T-helper 2 cell (primary cell): ENCODE results near the gene IGFL2.
"Not testable (repeated sequence)": the region's sequence is repeated elsewhere in the genome, so short reads cannot be mapped to it uniquely, and the experiment has no call there.

Experiments
- DNase-seq, 5 experiments: peaks; one replicate each; pipeline versions ENCODE4 v3.0.0 to v3.0.0-alpha.2; 2012 to 2022
- total RNA-seq, 2 donors: gene quantifications; one replicate each; lab custom pipeline; 2026; lab: John Stamatoyannopoulos, UW

The IGFL2 gene
- total RNA-seq: 0 to 0.07 reads per million in 2 donors

DNA sequence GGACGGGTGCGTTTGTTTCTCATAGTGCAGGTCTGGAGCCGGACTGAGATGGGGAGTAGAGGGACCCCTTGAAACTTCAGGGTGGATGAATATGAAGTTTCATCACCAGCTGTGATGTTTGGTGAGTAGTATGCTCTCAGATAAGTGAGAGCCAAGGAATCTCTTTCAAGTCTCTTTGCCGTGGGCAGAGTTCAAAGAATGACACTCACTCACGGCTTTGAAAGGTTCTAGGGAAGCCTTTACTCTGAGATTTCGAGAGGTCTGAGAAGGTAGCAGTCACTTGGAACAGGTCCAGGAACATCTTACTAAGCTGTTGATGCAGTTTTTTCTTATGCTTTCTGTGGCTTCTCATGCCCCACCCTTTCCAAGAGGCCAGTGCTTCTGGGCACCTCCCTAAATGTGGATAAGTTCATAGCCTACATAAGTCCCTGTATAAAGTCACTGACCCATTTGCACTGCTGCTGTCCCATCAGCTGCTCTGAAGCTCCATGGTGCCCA, at the start of gene IGFL2:
IGFL2 (plus strand) TSS at position 448 of the 498 bp plus-strand sequence; CDS start at position 489, 41 bp downstream.
- no peak for DNase-seq

DNA sequence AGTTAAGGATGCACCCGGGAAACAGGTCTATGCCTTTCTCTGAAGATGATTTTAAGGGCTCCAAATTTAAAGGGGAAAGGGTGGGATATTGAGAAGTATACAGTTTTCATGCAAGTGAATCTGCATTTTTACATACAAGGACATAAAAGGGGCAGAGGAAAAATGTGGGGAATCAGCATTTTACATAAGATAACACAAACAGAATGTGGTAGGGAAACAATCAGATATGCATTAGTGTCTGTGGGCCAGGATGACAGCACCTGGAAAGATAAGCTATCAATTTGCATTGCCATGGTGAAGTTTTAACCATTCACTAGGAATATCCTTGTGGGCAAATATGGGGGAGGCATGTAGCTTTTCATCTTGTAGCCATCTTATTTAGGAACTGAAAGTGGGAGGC, 47.7 kb upstream of the IGFL2 start:
- no peak for DNase-seq

DNA sequence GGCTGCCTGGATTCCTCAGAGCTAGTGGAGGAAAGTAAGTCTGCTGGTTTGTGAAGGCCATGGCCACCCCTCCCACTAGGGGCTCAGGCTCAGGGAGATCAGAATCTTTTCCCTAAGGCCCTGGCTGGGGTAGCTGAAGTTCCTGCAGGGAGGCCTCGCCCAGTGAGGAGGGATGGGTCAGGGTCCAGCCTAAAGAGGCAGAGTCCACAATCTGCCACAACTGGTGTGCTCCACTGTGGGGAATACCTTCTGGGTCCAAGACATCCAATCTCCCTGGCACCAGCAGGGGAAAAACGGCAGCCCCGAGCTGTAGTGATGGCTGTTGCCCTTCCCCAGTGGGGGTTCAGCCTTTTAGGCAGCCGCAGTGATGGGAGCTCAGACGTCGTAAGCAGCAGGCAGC, 46.7 kb upstream of the IGFL2 start:
- no peak for DNase-seq

DNA sequence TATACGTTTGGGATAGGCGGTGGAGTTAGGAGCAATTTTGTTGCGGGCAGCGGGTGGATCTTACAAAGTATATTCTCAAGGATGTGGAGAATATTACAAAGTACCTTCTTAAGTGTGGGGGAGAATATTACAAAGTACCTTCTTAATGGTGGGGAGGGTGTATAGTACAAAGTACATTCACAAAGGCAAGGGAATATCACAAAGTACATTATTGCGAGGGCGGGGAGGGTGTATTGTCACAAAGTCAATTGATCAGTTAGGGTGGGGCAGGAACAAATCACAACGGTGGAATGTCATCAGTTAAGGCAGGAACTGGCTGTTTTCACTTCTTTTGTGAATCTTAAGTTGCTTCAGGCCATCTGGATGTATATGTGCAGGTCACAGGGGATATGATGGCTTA, 45.7 kb upstream of the IGFL2 start:
- not testable (repeated sequence) for DNase-seq

DNA sequence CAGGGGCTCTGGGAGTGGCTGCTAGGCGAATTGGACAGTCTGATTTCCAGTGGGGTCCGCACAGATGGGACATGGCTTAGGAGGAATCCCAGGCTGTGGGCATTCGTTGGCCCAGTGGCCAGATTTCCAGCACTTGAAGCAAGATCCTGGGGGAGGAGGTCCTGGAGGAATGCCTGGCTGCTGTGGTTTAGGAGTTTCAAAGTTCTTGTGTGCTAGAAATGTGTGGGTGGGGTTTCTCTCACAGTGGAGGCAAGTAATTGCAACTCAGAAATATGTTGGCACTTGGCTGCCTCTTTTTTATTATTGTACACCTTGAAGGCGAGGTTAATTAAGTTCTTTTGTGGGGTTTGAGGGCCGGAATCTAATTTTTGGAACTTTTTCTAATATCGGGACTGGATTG, 40.7 kb upstream of the IGFL2 start:
- no peak for DNase-seq

DNA sequence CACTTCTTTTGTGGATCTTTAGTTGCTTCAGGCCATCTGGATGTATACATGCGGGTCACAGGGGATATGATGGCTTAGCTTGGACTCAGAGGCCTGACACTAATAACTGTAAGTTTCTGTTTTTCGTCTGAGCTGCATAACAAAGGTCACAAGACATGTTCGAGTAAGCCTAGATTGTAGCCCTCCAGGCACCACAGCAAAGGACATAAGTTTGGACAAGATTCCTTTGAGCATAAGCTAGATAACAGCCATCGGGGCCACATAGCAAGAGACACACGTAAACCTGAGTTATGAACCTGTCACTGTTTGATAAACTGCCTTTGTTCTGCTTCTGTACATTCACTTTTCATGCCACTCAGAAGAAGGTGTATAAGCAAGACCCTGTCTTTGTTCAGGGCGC, 38.2 kb upstream of the IGFL2 start:
- no peak for DNase-seq

DNA sequence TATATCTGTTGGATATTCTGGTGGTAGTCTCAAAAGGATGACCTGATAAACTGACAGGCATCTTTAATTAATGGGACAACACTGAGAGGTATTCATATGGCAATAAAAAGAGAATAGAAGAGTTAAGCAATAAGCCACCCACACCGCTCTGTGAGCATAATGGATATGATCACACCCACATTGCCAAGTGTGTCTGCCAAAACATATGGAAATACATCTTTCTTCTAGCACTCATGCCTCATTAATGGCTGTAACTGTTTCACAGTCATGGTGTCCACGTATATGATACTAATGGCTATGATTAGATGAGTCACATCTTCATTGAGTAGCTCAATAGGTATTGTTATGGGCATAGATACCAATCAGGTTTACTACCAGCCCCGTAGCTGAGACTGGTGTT, 36.7 kb upstream of the IGFL2 start:
- DNase-seq: no peak

DNA sequence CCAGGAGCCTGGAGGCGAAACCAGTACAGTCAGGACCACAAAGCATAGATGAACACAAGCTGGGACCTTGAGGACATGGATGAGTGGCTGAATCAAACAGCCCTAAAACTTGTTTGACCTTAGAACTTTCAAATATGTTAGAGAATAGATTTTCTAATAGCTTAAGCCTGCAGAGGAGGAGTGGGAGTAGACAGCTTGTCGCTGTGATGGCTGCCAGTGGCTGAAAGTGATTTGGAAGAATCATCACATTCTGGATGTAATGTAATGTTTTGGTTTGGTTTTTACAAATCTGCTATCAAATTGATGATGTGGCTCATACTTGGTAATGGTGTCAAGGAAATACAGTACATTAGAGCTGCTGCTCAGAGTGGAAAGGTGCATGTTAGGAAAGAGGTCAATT, 35.5 kb upstream of the IGFL2 start:
- DNase-seq: no peak

DNA sequence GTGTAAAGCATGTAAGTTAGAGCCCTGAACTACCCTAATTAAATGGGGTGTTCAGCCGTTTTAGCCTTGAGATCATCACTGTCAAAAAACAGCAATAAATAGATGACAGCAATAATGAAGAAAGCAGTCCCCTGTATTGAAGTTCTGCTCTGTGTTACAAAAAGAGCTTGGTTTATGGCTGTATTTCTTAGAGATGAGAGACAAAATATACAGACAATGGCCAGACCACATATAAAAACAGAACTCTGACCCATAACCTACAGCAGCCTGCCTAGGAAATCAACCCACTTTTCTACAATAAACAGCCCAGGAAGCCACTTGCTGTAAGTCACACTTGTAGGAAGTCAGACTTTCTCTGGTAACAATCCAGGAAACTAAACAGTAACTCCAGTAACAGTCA, 34.3 kb upstream of the IGFL2 start:
- no peak for DNase-seq

DNA sequence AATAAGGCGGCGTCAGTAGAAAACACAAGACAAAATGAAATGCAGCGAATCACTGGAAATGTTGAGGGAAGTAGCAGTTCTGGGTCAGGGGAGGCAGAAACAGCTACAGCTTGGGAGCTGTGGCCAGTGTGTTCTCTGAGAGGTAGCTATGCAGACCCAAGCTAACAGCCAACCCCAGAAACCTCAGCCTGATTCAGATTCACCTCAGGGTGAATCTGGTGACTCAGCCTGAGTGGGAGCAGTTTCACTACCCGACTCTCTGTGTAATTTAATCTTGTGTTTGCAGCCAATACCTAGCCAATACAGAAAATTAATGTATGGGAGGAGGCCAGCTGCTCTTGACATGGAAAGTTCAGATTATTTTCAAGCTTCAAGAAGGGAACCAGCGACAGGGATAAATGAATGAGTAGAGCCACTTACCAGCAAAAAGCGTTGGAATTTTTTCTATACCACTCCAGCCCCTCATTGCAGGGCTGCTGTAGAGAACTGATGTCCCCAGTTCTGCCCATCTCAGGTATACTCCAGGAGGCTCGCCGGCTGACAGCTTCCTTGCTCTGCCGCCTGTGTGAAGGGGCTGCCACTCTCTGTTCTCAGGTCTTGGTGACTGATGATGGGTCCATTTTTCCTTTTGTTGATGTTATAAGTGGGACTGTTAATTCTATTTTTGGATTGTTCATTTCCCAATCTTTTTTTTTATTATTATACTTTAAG, 32.5 kb upstream of the IGFL2 start:
- DNase-seq: peak in 2 of 5 experiments; percentile 21 to 31

DNA sequence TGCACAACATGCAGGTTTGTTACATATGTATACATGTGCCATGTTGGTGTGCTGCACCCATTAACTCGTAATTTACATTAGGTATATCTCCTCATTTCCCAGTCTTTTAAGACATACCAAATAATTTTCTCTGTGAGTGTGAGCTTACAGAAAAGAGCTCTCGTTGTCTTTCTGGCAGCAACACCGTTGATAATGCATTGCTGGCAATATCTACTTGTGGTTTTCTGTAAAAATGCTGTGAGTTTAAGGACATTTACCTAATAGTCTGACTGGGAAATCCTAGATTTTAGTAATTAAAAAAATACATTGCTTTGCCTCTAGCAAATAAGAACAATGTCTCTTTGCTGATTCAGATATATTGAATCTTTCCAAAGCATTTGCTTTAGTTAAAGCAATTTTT, 31.9 kb upstream of the IGFL2 start:
- no peak for DNase-seq

DNA sequence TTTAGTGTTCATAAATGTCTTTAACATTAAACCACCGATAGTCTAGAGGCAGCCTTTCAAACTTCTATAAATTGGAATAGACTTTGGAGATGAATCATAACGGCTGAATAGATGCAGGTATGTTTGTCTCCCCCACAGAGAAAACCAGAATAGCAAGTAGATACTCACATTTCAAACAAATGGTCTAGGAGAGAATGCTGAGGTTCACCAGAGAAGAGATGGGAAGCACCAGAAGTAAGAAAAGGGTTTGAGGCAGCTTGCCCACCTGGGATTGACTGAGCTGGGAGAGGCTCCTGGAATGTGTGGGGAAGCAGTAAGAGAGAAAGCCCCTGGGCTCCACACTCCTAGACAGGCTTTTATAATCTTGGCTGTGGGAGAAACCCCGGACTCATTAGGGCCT, 29.9 kb upstream of the IGFL2 start:
- no peak for DNase-seq

DNA sequence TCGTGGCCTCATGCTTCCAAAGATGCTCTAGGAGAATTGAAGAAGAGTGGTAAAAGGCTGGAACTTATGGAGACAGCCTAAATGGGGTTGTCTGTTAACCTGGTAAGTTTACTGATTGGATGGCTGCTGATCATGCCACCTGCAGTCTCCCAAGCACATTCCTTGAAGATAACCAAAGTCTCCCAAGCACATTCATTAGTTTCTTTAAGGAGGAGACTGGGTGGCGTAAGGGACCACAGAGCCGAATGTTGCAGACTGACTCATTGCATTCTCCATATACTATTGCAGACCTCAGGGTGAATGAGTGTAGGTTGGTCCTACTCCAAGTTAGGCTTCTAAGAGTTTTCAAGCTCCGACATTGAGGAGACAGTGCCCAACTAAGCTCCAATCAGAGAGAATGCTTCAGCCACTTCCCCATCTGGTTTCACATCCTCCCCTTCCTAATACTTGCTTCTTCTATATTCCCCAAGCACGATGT, 23.4 kb upstream of the IGFL2 start, which contains the start of gene IGFL3:
IGFL3 (minus strand) TSS at position 51 of the 478 bp plus-strand sequence; CDS start at position 12, 39 bp downstream.
- DNase-seq: no peak

DNA sequence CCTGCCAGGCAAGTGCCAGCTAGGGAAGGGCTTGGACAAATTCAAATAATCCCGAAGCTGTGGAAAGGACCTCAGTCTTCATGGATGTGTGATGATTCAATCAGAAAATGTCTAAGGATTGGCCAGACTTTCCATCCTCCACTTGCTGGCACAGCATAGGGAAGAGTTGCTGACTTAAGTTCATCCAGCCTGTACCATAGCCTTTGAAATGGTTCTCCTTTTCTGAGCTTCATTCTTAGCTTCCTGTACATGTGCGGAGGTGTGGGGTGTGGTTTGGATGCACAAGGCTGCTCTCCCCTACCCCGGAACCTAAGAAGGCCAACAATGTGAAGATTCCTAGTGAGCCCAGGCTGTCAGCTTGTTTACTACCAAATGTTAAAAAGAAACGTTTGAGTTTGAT, 22.6 kb upstream of the IGFL2 start:
- no peak for DNase-seq

DNA sequence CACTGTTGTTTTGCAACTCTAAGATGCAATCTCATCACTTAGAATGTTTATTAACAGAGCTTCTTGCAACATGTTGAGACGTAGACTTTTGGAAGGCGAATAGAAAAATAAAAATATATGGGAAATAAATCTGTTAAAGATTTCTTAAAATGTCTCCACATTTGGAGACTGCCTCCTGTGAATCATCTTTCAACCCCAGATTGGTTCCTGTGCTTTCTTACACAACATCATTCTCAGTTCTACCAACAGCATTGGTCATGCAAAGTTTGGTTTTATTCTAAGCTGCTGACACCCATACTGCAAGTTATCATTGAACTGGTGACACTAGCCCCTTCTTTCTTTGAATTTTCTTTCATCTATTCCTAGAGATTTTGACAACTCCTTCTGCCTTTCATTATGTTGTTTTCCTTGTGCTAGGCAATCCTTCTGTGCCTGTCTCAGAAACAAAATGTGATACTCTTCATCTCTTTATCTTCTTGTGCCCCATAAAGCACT, 21.9 kb upstream of the IGFL2 start:
- no peak for DNase-seq

DNA sequence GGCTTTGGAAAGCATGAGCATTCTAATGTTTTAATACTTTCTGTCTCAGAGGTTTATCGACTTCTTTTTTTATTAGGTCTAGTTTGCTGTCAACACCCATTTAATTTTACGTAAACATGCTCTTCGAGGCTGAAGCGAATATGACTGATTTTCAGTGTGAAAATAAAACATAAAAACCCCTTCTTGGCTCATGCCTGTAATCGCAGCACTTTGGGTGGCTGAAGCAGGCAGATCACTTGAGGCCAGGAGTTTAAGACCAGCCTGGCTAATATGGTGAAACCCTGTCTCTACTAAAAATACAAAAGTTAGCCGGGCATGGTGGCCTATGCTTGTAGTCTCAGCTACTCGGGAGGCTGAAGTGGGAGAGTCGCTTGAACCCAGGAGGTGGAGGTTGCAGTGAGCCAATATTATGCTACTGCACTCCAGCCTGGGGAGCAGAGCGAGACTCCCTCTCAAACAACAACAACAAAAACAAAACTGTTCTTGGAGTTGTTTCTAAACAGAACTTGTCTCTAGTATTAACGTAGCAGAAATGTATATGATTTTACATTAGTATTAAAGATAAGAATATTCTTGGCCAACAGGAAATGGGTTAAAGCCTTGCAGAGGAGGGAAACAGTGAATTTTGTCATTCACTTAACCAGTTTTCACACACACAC, 16.4 kb upstream of the IGFL2 start:
- DNase-seq: no peak

DNA sequence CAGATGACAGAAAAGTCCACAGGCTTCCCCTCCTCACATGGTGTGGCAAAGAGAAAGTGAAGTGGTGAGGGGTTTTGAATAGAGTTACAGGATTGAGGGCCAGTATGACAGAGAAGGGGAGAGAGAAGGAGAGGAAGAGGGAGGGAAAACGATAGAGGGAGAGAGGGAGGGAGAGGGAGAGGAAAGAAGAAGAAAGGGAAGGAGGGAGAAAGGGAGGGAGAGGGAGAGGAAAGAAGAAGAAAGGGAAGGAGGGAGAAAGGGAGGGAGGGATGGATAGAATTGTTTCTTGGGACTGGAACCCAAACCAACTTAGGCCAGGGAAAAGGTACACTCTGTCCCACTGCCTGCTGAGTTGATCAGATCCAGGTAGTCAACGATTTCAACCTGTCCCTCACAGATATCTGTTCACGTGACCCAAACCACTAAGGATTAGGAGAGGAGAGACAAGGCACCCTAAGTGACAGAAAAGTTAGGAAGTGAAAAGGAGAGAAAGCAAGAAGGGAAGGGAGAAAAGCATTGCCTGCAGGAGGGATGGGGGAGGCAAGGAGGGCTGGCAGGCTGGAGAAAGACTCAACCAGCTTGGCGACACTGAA, 15.4 kb upstream of the IGFL2 start:
- no peak for DNase-seq

DNA sequence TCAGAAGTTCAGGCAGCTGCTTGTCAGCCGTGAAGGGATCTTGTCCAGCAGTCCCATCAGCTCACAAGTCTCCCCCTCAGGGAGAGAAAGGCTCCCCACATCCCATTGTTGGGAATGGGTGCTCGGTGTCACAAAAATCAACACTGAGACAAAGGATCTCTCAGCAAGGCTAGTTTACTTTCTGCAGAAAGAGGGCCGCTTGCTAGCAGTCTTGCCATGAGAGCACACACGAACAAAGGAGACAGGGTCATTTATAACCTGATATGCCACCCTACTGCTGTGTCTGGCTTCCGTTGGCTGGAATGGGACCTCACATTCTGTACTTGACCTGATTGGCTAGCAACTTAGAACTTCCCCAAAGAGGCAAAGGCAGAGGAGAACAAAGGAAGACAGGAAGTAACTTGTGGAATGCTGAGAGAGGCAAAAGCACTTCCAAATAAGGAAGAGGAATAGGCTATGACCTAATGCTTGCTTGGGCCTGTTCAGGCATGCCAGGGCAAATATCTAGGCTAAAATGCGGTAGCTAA, 14.9 kb upstream of the IGFL2 start:
- DNase-seq: no peak

DNA sequence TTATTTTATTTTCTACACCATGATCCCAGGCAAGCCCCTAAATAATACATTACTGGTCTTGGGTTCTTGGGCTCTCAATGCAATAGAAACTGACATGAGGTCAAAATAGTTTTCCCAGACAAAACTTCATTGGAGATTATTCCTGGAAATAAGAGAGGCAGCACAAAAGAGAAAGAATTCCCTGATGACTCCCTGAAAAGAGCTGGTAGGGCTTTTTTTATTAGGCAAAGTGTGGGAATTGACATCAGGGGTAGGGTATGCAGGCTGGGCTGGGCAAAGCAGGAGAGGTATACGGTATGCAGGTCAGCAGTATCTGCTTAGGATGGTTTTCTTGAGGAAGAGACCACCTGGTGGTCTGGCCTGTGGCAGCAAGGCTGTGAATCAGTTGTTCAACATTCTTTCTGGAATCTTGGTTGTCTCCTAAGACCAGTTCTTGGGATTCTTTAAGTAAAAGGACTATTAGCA, 14.2 kb upstream of the IGFL2 start:
- no peak for DNase-seq

DNA sequence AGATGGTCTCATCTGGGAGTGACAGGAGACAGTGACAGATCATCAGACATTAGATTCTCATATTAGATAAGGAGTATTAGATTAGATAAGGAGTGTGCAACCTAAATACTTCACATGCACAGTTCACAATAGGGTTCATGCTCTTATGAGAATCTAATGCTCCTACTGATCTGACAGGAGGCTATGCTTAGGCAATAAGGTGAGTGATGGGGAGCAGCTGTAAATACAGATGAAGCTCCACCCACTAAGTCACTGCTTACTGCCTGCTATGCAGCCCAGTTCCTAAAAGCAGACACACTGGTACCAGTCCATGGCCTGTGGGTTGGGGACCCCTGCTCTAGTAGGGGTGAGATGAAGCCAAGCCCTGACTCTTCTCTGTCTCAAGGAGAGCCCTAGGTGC, 13.5 kb upstream of the IGFL2 start:
- no peak for DNase-seq

DNA sequence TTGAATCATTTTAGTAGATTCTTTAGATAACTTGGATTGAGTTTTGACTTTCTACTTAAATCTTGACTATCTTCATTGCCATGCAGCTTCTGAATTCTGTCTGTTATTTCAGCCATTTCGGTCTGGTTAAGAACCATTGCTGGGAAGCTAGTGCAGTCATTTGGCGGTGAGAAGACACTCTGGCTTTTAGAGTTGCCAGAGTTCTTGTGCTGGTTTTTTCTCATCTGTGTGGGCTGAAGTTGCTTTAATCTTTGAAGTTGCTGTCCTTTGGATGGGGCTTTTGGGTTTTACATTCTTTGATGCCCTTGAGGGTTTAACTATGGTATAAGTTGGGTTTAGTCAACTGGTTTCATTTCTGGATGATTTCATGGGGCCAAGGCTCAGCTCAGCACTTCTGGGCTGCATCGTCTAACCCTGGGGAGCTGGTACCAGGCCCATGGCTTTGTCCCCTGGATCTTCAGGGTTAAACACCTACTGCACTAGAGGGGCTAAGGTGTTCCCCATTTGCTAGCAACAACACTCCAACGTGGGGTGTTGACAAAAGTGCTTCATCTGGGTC, 10.0 kb upstream of the IGFL2 start:
- DNase-seq: no peak

DNA sequence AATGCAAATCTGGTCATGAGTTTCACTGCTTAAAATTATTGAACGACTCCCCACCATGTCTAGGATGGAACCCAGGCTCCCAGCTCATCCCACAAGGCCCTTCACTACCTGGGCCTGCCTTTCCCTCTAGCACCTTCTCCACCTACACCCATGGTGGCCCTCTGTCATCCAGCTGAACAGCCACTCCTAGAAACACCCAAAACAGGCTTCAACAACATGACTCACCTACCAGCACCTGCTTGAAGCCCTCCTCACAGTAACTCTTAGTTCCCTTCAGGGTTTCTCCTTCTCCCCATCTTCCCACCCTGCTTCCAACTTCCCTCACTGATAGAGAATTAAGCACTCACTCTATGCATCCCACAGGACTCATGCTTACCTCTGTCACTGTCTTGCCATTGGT, 6.6 kb upstream of the IGFL2 start:
- DNase-seq: no peak

DNA sequence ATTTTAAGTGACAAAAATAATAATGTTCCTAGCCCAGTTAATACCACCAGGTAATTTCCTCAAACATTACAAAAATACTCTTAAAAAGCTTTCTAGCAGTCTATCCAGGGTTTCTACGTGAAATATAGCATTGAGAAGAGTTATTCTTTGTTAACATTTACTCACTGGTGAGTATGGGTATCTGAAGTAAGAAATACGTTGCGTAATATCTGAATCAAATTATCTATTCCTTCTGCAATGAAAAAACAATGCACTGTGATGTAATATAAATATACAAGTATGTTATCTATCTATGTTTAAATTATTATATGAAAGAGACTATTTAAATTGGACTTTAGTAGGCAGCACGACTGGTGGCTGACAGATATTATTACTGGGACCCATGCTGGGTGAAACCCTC, 5.7 kb upstream of the IGFL2 start:
- DNase-seq: no peak
